ENCODE measurements around the gene MAPK9. TPM values are rescaled to one million over a fixed set of nuclear protein-coding genes. Genes with fewer than 3 reads are reported as not detected.

The MAPK9 gene
- total and polyA plus RNA-seq, 5 experiments from 2014 or later = 20.3 to 39.9 (median 28.3) TPM

- H3K27me3 Mint-ChIP-seq = peaks cover 15 to 49% (median 35%) of the 10 kb centered on the region in 5 donors
- H3K4me3 Mint-ChIP-seq = no peak overlapping the region
- peaks cover 0 to 2% (median 0%) of the 10 kb centered on the region in 9 donors for H3K9me3 Mint-ChIP-seq
- H3K4me1 Mint-ChIP-seq = peaks cover 5 to 10% (median 8%) of the 10 kb centered on the region in 4 donors
- ATAC-seq = no peak
- H3K27ac Mint-ChIP-seq = no peak overlapping the region
- no peaks in the 10 kb centered on the region for H3K36me3 Mint-ChIP-seq
- POLR2A ChIA-PET = no interaction called here
- no peak for DNase-seq
Measured at GRCh38 chr5:180205916-180206315, 86.0 kb downstream of the MAPK9 start.

GRCh38 chr5:180204276-180204819, 87.5 kb downstream of the MAPK9 start:
- no peak overlapping the region for H3K27ac Mint-ChIP-seq
- H3K4me3 Mint-ChIP-seq = no peak overlapping the region
- no peaks in the 10 kb centered on the region for H3K36me3 Mint-ChIP-seq
- DNase-seq (no peak), ATAC-seq (no peak)
- peaks cover 17 to 42% (median 30%) of the 10 kb centered on the region in 5 donors for H3K27me3 Mint-ChIP-seq
- POLR2A ChIA-PET = no interaction called here
- peaks cover 5 to 10% (median 7%) of the 10 kb centered on the region in 4 donors for H3K4me1 Mint-ChIP-seq
- no peaks in the 10 kb centered on the region for H3K9me3 Mint-ChIP-seq

GRCh38 chr5:180202939-180203573, 88.8 kb downstream of the MAPK9 start:
- Mint-ChIP-seq H3K36me3 (no peaks in the 10 kb centered on the region), H3K4me1 (peaks cover under 1 to 4% (median 2%) of the 10 kb centered on the region in 4 donors), H3K4me3 (no peak overlapping the region), H3K27ac (no peak overlapping the region), H3K27me3 (peaks cover 13 to 42% (median 31%) of the 10 kb centered on the region in 5 donors), H3K9me3 (peaks cover 0 to 2% (median 0%) of the 10 kb centered on the region in 9 donors)
- ATAC-seq (no peak), DNase-seq (no peak)
- POLR2A ChIA-PET = no interaction called here

- no peak for ATAC-seq
- Mint-ChIP-seq H3K4me3 (no peak overlapping the region), H3K9me3 (peaks cover 0 to 2% (median 0%) of the 10 kb centered on the region in 9 donors), H3K36me3 (no peaks in the 10 kb centered on the region), H3K27me3 (peaks cover 8 to 33% (median 25%) of the 10 kb centered on the region in 5 donors), H3K27ac (no peak overlapping the region), H3K4me1 (no peaks in the 10 kb centered on the region)
- DNase-seq = peak in 1 of 10 donors; percentile 9
- POLR2A ChIA-PET = no interaction called here
Measured at GRCh38 chr5:180201051-180201987, 90.6 kb downstream of the MAPK9 start.

DNA sequence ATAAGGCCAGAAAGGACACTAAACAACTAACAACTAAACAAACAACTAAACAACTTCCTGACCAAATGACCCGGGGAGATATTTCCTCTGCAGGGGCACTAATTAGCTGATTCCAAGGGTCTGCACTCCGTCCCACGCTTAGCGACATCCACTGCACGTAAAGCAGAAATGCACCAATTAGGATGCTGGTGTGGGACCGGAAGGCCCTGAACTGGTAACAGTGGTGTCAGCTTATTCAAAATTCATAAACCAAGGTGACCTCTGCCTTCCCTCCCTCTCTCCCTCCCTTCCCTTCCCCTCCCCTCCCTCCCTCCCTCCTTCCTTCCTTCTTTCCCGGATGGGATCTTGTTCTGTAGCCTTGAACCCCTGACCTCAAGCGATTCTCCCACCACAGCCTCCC, 92.5 kb downstream of the MAPK9 start:
- Mint-ChIP-seq H3K27me3 (peaks cover 6 to 32% (median 22%) of the 10 kb centered on the region in 5 donors), H3K27ac (no peak overlapping the region), H3K36me3 (no peaks in the 10 kb centered on the region), H3K4me1 (no peaks in the 10 kb centered on the region), H3K9me3 (peaks cover 0 to 2% (median 0%) of the 10 kb centered on the region in 9 donors), H3K4me3 (no peak overlapping the region)
- no peak for ATAC-seq
- POLR2A ChIA-PET = interaction anchor here (0.7 kb wide), 1 partner anchor 304 kb away, joined by 3 read pairs; no protein-coding TSS in a partner anchor
- DNase-seq = no peak

GRCh38 chr5:180198208-180198607, 93.7 kb downstream of the MAPK9 start:
- no peak overlapping the region for H3K27ac Mint-ChIP-seq
- peaks cover 0 to 2% (median 0%) of the 10 kb centered on the region in 9 donors for H3K9me3 Mint-ChIP-seq
- no peaks in the 10 kb centered on the region for H3K4me1 Mint-ChIP-seq
- peaks cover 3 to 29% (median 21%) of the 10 kb centered on the region in 5 donors for H3K27me3 Mint-ChIP-seq
- H3K36me3 Mint-ChIP-seq = no peaks in the 10 kb centered on the region
- POLR2A ChIA-PET = no interaction called here
- DNase-seq (no peak), ATAC-seq (no peak)
- H3K4me3 Mint-ChIP-seq = peak overlapping the region in 1 of 10 donors; percentile 20

GRCh38 chr5:180197016-180197702, 94.7 kb downstream of the MAPK9 start:
- no peak overlapping the region for H3K27ac Mint-ChIP-seq
- no peaks in the 10 kb centered on the region for H3K36me3 Mint-ChIP-seq
- peaks cover 0 to 2% (median 0%) of the 10 kb centered on the region in 9 donors for H3K9me3 Mint-ChIP-seq
- no peak for ATAC-seq
- no peaks in the 10 kb centered on the region for H3K4me1 Mint-ChIP-seq
- peaks cover 3 to 24% (median 21%) of the 10 kb centered on the region in 5 donors for H3K27me3 Mint-ChIP-seq
- no peak for DNase-seq
- POLR2A ChIA-PET = no interaction called here
- H3K4me3 Mint-ChIP-seq = no peak overlapping the region

- POLR2A ChIA-PET = no interaction called here
- no peaks in the 10 kb centered on the region for H3K4me1 Mint-ChIP-seq
Measured at GRCh38 chr5:180194410-180195345, 97.2 kb downstream of the MAPK9 start.

DNA sequence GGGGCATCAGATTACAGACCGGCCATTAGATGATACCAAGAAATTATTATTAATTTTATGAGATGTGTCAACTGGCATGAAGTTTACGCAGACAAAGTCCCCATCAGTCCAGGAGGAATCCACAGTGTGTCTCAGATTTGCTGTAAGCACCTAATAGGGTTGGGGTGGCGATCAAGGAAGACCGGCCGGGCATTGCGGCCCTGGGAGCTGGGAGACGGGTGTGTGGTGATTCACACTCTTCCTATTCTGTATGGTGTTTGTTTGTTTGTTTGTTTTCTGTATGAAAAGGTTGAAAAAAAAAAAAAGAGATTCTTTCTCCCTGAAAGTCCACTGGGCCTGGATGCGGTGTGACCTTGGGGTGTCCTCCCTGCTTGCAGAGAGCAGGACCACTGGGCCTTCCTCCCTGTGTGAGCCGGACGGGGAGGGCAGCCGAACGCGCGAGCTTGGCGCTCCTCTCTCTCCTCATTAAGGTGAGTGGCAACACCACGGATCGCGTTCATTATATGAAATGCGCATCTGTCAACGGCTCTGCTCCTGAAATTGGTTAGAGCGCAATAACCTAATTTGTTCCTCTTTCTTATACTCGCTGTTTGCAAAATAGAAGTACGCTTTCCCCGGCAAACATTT, 98.0 kb downstream of the MAPK9 start:
- Mint-ChIP-seq H3K27me3 (peaks cover 0 to 21% (median 9%) of the 10 kb centered on the region in 5 donors), H3K9me3 (peaks cover 0 to 3% (median 0%) of the 10 kb centered on the region in 9 donors), H3K36me3 (no peaks in the 10 kb centered on the region), H3K4me1 (no peaks in the 10 kb centered on the region), H3K27ac (peak overlapping the region in 1 of 10 donors; percentile 43), H3K4me3 (no peak overlapping the region)
- ATAC-seq = no peak
- POLR2A ChIA-PET = no interaction called here
- no peak for DNase-seq

More at GRCh38 chr5:180194410-180195345, 97.2 kb downstream of the MAPK9 start:
- ATAC-seq = no peak
- no peak overlapping the region for H3K4me3 Mint-ChIP-seq
- H3K27ac Mint-ChIP-seq = no peak overlapping the region
- DNase-seq = no peak
- H3K27me3 Mint-ChIP-seq = peaks cover 1 to 18% (median 14%) of the 10 kb centered on the region in 5 donors
- no peaks in the 10 kb centered on the region for H3K36me3 Mint-ChIP-seq
- peaks cover 0 to 2% (median 0%) of the 10 kb centered on the region in 9 donors for H3K9me3 Mint-ChIP-seq

DNA sequence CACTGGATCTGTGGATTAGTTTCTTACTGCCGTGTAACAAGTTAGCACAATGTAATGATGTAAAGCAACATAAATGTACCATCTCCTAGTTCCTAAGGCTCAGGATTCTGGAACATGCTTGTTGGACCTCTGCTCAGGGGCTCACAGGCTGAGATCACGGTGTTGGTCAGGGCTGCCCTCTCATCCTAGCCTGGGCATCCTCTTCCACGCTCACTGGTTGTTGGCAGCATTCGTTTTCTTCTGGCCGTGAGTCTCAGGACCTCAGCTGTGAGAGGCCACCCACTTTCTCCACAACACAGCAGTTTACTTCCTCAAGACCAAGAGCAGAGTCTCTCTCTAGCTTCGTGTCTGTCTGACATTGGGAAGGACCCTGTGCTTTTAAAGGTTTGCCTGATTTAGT, 100.2 kb downstream of the MAPK9 start:
- H3K27me3 Mint-ChIP-seq = peaks cover 2 to 19% (median 4%) of the 10 kb centered on the region in 5 donors
- H3K9me3 Mint-ChIP-seq = peaks cover 0 to 6% (median 0%) of the 10 kb centered on the region in 9 donors
- H3K27ac Mint-ChIP-seq = no peak overlapping the region
- ATAC-seq (no peak), DNase-seq (no peak)
- H3K4me3 Mint-ChIP-seq = no peak overlapping the region
- H3K4me1 Mint-ChIP-seq = no peaks in the 10 kb centered on the region
- POLR2A ChIA-PET = interaction anchor here (0.8 kb wide), 1 partner anchor 18 kb away, joined by 3 read pairs; no protein-coding TSS in a partner anchor
- no peaks in the 10 kb centered on the region for H3K36me3 Mint-ChIP-seq

- Mint-ChIP-seq H3K9me3 (peaks cover 0 to 16% (median 6%) of the 10 kb centered on the region in 9 donors), H3K36me3 (peaks cover 0 to 10% (median 0%) of the 10 kb centered on the region in 3 donors), H3K27ac (no peak overlapping the region), H3K4me1 (no peaks in the 10 kb centered on the region), H3K4me3 (no peak overlapping the region), H3K27me3 (peaks cover 0 to 25% (median 2%) of the 10 kb centered on the region in 5 donors)
- POLR2A ChIA-PET = no interaction called here
- no peak for DNase-seq
- ATAC-seq = no peak
Measured at GRCh38 chr5:180187767-180188166, 104.1 kb downstream of the MAPK9 start.

Data from naive thymus-derived CD8-positive, alpha-beta T cell (primary cell).